BJ (cell line): Measurements from ENCODE around the gene RPS5. TPM values are rescaled to one million over a fixed set of nuclear protein-coding genes. Genes with fewer than 3 reads are reported as not detected.

Experiments used
- CTCF ChIA-PET: fragments of 350-600 bp; formaldehyde crosslinking; extraction: SDS; loops from one replicate; lab custom pipeline; 2021; ENCODE audit warnings: antibody characterized with exemption, inconsistent platforms; lab: Yijun Ruan, JAX
- POLR2A ChIA-PET: fragments of 300-600 bp; sonication (Branson Sonifier 250); formaldehyde crosslinking; extraction: SDS; loops from one replicate; lab custom pipeline; 2021; ENCODE audit warnings: antibody characterized with exemption; lab: Charles Lee
- DNase-seq: peaks from one replicate; pipeline ENCODE4 v3.0.0-alpha.2; 2011; ENCODE audit warnings: low read depth
- H3K27me3 ChIP-seq: 2 replicates; pipeline ENCODE4 v1.6.0; 2011; ENCODE audit warnings: low read length; ENCODE audit not compliant: control insufficient read depth, insufficient read depth
- H3K36me3 ChIP-seq: 2 replicates; pipeline ENCODE4 v1.5.1; 2011; ENCODE audit warnings: low read length; ENCODE audit not compliant: control insufficient read depth, insufficient read depth
- H3K4me3 ChIP-seq: 2 replicates; pipeline ENCODE4 v1.5.1; 2011; ENCODE audit warnings: low read depth, mild to moderate bottlenecking, control low read depth, low read length
- polyA minus RNA-seq: library from RNA; depleted of rRNA, polyadenylated mRNA; stranded (reverse); fragments of >200 nt; gene quantifications from 2 replicates; pipeline ENCODE4 v1.2.3, GENCODE V29; 2011; rRNA and poly(A)+ RNA removed
- polyA plus RNA-seq: library from polyadenylated mRNA; depleted of rRNA; stranded (reverse); fragments of >200 nt; gene quantifications from 2 replicates; pipeline ENCODE4 v1.2.3, GENCODE V29; 2011; rRNA removed
- TF ChIP-seq, protein P1 (sequence below): IDR thresholded peaks from 2 replicates; pipeline ENCODE4 v1.5.1; 2011; ENCODE audit warnings: low read depth, mild to moderate bottlenecking, control low read depth, inconsistent platforms, low read length, moderate library complexity; ENCODE audit not compliant: insufficient read depth

Gene RPS5
- polyA plus RNA-seq = 2,500 and 3,326 TPM in 2 replicates
- polyA minus RNA-seq = 895 and 1,382 TPM in 2 replicates

- TF ChIP-seq, protein P1, sequence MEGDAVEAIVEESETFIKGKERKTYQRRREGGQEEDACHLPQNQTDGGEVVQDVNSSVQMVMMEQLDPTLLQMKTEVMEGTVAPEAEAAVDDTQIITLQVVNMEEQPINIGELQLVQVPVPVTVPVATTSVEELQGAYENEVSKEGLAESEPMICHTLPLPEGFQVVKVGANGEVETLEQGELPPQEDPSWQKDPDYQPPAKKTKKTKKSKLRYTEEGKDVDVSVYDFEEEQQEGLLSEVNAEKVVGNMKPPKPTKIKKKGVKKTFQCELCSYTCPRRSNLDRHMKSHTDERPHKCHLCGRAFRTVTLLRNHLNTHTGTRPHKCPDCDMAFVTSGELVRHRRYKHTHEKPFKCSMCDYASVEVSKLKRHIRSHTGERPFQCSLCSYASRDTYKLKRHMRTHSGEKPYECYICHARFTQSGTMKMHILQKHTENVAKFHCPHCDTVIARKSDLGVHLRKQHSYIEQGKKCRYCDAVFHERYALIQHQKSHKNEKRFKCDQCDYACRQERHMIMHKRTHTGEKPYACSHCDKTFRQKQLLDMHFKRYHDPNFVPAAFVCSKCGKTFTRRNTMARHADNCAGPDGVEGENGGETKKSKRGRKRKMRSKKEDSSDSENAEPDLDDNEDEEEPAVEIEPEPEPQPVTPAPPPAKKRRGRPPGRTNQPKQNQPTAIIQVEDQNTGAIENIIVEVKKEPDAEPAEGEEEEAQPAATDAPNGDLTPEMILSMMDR = no peak
- POLR2A ChIA-PET = no interaction called here
- DNase-seq = peak; percentile 92
- peaks cover 3% of the 10 kb centered on the region for H3K36me3 ChIP-seq
- CTCF ChIA-PET = no interaction called here
- H3K27me3 ChIP-seq = no peaks in the 10 kb centered on the region
- H3K4me3 ChIP-seq = peak within 1 kb of the TSS; percentile 62
Observed at GRCh38 chr19:58386576-58387337, at the start of gene RPS5. Gene RPS5, plus strand, starts transcription at chr19:58387269. Its CDS starts 869 bp downstream, at chr19:58388138.

GRCh38 chr19:58338336-58338735, 48.7 kb upstream of the RPS5 start:
- H3K4me3 ChIP-seq = no peak overlapping the region
- TF ChIP-seq, protein P1 = no peak
- H3K27me3 ChIP-seq = no peaks in the 10 kb centered on the region
- DNase-seq = no peak
- peaks cover 26% of the 10 kb centered on the region for H3K36me3 ChIP-seq
- ChIA-PET CTCF (no interaction called here), POLR2A (no interaction called here)

DNA sequence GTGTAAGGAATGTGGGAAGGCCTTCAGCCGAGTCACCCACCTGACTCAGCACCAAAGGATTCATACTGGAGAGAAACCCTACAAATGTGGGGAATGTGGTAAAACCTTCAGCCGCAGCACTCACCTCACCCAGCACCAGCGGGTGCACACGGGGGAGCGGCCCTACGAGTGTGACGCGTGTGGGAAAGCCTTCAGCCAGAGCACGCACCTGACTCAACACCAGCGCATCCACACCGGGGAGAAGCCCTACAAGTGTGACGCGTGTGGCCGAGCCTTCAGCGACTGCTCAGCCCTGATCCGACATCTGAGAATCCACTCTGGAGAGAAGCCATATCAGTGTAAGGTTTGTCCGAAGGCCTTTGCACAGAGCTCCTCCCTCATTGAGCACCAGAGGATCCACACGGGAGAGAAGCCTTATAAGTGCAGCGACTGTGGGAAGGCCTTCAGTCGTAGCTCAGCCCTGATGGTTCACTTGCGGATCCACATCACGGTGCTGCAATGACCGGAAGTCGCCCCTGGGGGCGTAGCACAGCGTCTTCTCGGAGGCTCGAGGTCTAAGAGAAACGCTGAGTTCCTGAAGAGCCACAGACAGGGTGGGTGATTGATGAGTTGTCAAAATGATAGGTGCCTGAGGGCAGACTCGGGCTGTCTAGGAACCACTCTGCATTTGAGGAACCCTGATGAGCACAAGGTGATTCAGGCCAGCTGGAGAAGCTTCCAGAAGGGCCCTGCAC, 48.1 kb upstream of the RPS5 start:
- POLR2A ChIA-PET = no interaction called here
- DNase-seq = no peak
- Histone ChIP-seq H3K36me3 (peaks cover 26% of the 10 kb centered on the region), H3K4me3 (no peak overlapping the region), H3K27me3 (no peaks in the 10 kb centered on the region)
- TF ChIP-seq, protein P1 = no peak
- CTCF ChIA-PET = interaction anchor here (1.4 kb wide), 1 partner anchor 16 kb away, joined by 4 read pairs; no protein-coding TSS in a partner anchor

GRCh38 chr19:58345558-58345957, 41.5 kb upstream of the RPS5 start:
- TF ChIP-seq, protein P1 = no peak
- Histone ChIP-seq H3K36me3 (peaks cover 5% of the 10 kb centered on the region), H3K4me3 (no peak overlapping the region), H3K27me3 (no peaks in the 10 kb centered on the region)
- DNase-seq = no peak
- CTCF ChIA-PET = interaction anchor here (1.3 kb wide), 1 partner anchor 11 kb away, joined by 7 read pairs; no protein-coding TSS in a partner anchor
- POLR2A ChIA-PET = no interaction called here
